BJ (cell line): ENCODE data around the gene ZYG11B. TPM values are rescaled to one million over a fixed set of nuclear protein-coding genes. Genes with fewer than 3 reads are reported as not detected.
"Not testable (repeated sequence)": the region's sequence is repeated elsewhere in the genome, so short reads cannot be mapped to it uniquely, and the experiment has no call there.

Experiments used
- CTCF ChIA-PET: fragments of 350-600 bp; formaldehyde crosslinking; extraction: SDS; loops from one replicate; lab custom pipeline; 2021; ENCODE audit warnings: antibody characterized with exemption, inconsistent platforms; lab: Yijun Ruan, JAX
- POLR2A ChIA-PET: fragments of 300-600 bp; sonication (Branson Sonifier 250); formaldehyde crosslinking; extraction: SDS; loops from one replicate; lab custom pipeline; 2021; ENCODE audit warnings: antibody characterized with exemption; lab: Charles Lee
- DNase-seq: peaks from one replicate; pipeline ENCODE4 v3.0.0-alpha.2; 2011; ENCODE audit warnings: low read depth
- H3K27me3 ChIP-seq: 2 replicates; pipeline ENCODE4 v1.6.0; 2011; ENCODE audit warnings: low read length; ENCODE audit not compliant: control insufficient read depth, insufficient read depth
- H3K36me3 ChIP-seq: 2 replicates; pipeline ENCODE4 v1.5.1; 2011; ENCODE audit warnings: low read length; ENCODE audit not compliant: control insufficient read depth, insufficient read depth
- H3K4me3 ChIP-seq: 2 replicates; pipeline ENCODE4 v1.5.1; 2011; ENCODE audit warnings: low read depth, mild to moderate bottlenecking, control low read depth, low read length
- polyA plus RNA-seq: library from polyadenylated mRNA; depleted of rRNA; stranded (reverse); fragments of >200 nt; gene quantifications from 2 replicates; pipeline ENCODE4 v1.2.3, GENCODE V29; 2011
- TF ChIP-seq, protein P1 (sequence below): IDR thresholded peaks from 2 replicates; pipeline ENCODE4 v1.5.1; 2011; ENCODE audit warnings: low read depth, mild to moderate bottlenecking, control low read depth, inconsistent platforms, low read length, moderate library complexity; ENCODE audit not compliant: insufficient read depth

Gene ZYG11B
- polyA plus RNA-seq, 1 experiment, result 19.0 TPM

DNA sequence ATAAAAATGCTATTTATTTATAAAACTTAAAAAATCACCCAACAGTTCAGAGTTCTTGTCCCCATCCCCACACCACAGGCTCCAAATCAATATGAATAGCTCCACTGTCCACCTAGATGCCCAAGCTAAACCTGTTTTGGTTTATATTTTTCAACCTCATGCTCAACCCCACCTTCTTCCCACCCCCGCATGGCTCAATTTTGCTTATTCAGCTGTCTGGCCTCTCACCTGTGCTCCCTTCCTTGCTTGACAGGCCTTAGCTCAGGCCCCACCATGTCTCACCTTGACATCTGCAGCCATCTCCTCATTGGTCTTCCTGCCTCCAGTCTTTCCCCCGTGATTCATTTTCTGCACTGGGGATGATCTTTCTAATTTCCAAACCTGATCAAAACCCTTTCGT lies 45.9 kb upstream of the ZYG11B start:
- no peak for DNase-seq
- Histone ChIP-seq H3K36me3 (no peaks in the 10 kb centered on the region), H3K27me3 (no peaks in the 10 kb centered on the region), H3K4me3 (no peak overlapping the region)
- TF ChIP-seq, protein P1, sequence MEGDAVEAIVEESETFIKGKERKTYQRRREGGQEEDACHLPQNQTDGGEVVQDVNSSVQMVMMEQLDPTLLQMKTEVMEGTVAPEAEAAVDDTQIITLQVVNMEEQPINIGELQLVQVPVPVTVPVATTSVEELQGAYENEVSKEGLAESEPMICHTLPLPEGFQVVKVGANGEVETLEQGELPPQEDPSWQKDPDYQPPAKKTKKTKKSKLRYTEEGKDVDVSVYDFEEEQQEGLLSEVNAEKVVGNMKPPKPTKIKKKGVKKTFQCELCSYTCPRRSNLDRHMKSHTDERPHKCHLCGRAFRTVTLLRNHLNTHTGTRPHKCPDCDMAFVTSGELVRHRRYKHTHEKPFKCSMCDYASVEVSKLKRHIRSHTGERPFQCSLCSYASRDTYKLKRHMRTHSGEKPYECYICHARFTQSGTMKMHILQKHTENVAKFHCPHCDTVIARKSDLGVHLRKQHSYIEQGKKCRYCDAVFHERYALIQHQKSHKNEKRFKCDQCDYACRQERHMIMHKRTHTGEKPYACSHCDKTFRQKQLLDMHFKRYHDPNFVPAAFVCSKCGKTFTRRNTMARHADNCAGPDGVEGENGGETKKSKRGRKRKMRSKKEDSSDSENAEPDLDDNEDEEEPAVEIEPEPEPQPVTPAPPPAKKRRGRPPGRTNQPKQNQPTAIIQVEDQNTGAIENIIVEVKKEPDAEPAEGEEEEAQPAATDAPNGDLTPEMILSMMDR, result no peak
- ChIA-PET POLR2A (no interaction called here), CTCF (interaction anchor here (1.2 kb wide), 1 partner anchor 9 kb away, joined by 3 read pairs; no protein-coding TSS in a partner anchor)

DNA sequence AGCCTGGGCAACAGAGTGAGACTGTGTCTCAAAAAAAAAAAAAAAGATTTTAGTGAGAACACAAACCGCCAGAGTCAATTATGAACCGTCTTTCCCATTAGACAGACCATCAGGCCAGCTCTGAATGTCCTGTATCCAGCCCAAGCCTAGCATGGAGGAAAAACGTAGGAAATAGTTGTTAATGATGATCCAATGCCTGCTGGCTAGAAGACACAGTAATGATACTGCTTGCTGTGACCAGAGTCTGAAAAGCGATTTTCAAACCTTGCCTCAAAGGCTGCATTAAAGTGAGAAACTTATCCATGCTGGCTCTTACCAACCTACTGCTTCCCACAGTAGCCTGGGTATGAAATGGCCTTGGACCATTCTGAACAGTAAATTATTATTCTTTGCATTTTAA lies 45.1 kb upstream of the ZYG11B start:
- Histone ChIP-seq H3K27me3 (no peaks in the 10 kb centered on the region), H3K4me3 (no peak overlapping the region), H3K36me3 (no peaks in the 10 kb centered on the region)
- CTCF ChIA-PET, result no interaction called here
- POLR2A ChIA-PET, result no interaction called here
- DNase-seq, result no peak
- TF ChIP-seq, protein P1, result no peak

DNA sequence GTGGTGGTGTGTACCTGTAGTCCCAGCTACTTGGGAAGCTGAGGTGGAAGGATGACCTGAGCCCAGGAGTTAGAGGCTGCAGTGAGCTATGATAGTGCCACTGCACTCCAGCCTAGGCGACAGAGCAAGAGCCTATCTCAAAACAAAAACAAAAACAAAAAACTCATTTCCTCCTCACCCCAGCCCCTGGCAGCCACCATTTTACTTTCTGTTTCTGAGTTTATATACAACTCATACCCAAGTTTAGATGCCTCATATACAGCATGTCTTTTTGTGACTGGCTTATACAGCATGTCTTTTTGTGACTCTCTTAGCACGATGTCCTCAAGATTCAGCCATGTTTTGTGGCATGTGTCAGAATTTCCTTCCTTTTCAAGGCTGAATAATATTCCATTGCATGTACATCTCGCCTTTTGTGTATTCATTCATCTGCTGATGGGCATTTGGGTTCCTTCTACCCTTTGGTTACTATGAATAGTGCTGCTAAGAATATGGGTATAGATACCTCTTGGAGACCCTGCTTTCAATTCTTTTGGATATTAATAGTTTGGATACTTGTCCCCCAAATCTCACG lies 42.8 kb upstream of the ZYG11B start:
- ChIA-PET CTCF (no interaction called here), POLR2A (no interaction called here)
- H3K36me3 ChIP-seq, result peaks cover 5% of the 10 kb centered on the region
- no peak overlapping the region for H3K4me3 ChIP-seq
- DNase-seq, result no peak
- H3K27me3 ChIP-seq, result no peaks in the 10 kb centered on the region
- TF ChIP-seq, protein P1, result no peak

DNA sequence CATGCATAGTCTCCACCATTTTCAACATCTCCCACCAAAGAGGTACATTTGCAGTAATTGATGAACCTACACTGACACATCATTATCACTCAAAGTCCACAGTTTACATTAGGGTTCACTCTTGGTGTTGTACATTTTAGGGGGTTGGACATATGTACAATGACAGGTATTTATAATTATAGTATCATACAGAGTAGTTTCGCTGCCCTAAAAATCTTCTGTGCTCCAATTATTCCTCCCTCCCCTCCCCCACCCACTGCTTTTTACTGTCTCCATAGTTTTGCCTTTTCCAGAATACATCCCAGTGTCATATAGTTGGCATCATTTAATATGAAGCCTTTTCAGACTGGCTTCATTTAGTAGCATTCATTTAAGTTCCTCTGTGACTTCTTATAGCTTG lies 41.7 kb upstream of the ZYG11B start:
- no peak for DNase-seq
- CTCF ChIA-PET, result interaction anchor here (2.3 kb wide), 1 partner anchor 9 kb away, joined by 14 read pairs; no protein-coding TSS in a partner anchor
- POLR2A ChIA-PET, result no interaction called here
- TF ChIP-seq, protein P1, result no peak
- no peak overlapping the region for H3K4me3 ChIP-seq
- no peaks in the 10 kb centered on the region for H3K27me3 ChIP-seq
- peaks cover 6% of the 10 kb centered on the region for H3K36me3 ChIP-seq

DNA sequence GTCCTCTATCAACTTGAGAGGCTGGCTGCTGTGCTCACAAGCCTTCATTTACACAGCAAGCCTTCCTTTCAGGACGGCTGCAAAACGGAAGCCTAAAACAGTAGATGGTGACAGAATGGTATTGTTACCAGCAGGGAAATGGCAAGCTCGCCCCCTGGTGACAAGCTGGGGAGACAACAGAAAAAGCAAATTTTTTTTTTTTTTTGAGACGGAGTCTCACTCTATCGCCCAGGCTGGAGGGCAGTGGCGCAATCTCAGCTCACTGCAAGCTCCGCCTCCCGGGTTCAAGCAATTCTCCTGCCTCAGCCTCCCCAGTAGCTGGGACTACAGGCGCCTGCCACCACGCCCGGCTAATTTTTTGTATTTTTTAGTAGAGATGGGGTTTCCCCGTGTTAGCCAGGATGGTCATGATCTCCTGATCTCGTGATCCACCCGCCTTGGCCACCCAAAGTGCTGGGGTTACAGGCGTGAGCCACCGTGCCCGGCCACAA lies 39.9 kb upstream of the ZYG11B start:
- POLR2A ChIA-PET, DNase-seq, H3K27me3 ChIP-seq, H3K4me3 ChIP-seq: not testable (repeated sequence)
- peaks cover 11% of the 10 kb centered on the region for H3K36me3 ChIP-seq
- TF ChIP-seq, protein P1, result peak; percentile 79
- CTCF ChIA-PET, result interaction anchor here (0.5 to 2.3 kb wide), 13 partner anchors 11 to 559 kb away, joined by 3 to 14 read pairs (median 4); no protein-coding TSS in a partner anchor
